Measurements from ENCODE around the gene DELE1.

DELE1 gene

DNA sequence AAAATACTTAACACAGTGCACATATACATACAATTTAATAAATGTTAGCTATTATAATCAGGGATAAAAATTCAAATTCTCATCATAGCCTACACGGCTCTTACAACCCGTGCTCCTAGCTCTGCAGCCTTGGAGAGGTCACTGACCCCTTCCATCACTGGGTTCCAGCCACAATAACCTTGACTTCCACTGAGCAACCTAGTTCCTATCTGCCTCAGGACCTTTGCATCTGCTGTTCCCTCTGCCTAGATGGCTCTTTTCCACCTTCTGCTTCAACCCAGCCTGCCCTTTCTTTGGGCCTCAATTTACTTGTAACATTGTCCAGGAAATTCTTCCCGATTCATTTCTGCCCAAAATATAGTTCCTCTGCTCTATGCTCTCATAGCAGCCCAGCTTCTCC lies 8.9 kb upstream of the DELE1 start:
- no peak for TF ChIP-seq GLIS3 (CRISPR knock-in tag; IDR thresholded peaks at IDR 0.05)
- TF ChIP-seq, protein P1, sequence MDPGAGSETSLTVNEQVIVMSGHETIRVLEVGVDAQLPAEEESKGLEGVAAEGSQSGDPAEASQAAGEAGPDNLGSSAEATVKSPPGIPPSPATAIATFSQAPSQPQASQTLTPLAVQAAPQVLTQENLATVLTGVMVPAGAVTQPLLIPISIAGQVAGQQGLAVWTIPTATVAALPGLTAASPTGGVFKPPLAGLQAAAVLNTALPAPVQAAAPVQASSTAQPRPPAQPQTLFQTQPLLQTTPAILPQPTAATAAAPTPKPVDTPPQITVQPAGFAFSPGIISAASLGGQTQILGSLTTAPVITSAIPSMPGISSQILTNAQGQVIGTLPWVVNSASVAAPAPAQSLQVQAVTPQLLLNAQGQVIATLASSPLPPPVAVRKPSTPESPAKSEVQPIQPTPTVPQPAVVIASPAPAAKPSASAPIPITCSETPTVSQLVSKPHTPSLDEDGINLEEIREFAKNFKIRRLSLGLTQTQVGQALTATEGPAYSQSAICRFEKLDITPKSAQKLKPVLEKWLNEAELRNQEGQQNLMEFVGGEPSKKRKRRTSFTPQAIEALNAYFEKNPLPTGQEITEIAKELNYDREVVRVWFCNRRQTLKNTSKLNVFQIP (CRISPR knock-in tag; IDR thresholded peaks at IDR 0.05; ENCODE audit: borderline replicate concordance, low read depth): no peak
- TF ChIP-seq, protein P2, sequence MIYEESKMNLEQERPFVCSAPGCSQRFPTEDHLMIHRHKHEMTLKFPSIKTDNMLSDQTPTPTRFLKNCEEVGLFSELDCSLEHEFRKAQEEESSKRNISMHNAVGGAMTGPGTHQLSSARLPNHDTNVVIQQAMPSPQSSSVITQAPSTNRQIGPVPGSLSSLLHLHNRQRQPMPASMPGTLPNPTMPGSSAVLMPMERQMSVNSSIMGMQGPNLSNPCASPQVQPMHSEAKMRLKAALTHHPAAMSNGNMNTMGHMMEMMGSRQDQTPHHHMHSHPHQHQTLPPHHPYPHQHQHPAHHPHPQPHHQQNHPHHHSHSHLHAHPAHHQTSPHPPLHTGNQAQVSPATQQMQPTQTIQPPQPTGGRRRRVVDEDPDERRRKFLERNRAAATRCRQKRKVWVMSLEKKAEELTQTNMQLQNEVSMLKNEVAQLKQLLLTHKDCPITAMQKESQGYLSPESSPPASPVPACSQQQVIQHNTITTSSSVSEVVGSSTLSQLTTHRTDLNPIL (CRISPR knock-in tag; IDR thresholded peaks at IDR 0.05; ENCODE audit: low read depth): no peak
- no peak for TF ChIP-seq ARNTL (CRISPR knock-in tag; IDR thresholded peaks at IDR 0.05; ENCODE audit: borderline replicate concordance, low read depth)
- no peak for TF ChIP-seq OSR1 (CRISPR knock-in tag; IDR thresholded peaks at IDR 0.05)
- no peak for TF ChIP-seq TOX (CRISPR knock-in tag; IDR thresholded peaks at IDR 0.05; ENCODE audit: borderline replicate concordance)
- TF ChIP-seq TCF4 (CRISPR knock-in tag; IDR thresholded peaks at IDR 0.05; ENCODE audit: borderline replicate concordance): no peak
- TF ChIP-seq, protein P3, sequence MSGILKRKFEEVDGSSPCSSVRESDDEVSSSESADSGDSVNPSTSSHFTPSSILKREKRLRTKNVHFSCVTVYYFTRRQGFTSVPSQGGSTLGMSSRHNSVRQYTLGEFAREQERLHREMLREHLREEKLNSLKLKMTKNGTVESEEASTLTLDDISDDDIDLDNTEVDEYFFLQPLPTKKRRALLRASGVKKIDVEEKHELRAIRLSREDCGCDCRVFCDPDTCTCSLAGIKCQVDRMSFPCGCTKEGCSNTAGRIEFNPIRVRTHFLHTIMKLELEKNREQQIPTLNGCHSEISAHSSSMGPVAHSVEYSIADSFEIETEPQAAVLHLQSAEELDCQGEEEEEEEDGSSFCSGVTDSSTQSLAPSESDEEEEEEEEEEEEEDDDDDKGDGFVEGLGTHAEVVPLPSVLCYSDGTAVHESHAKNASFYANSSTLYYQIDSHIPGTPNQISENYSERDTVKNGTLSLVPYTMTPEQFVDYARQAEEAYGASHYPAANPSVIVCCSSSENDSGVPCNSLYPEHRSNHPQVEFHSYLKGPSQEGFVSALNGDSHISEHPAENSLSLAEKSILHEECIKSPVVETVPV (CRISPR knock-in tag; IDR thresholded peaks at IDR 0.05): no peak
- TF ChIP-seq, protein P4, sequence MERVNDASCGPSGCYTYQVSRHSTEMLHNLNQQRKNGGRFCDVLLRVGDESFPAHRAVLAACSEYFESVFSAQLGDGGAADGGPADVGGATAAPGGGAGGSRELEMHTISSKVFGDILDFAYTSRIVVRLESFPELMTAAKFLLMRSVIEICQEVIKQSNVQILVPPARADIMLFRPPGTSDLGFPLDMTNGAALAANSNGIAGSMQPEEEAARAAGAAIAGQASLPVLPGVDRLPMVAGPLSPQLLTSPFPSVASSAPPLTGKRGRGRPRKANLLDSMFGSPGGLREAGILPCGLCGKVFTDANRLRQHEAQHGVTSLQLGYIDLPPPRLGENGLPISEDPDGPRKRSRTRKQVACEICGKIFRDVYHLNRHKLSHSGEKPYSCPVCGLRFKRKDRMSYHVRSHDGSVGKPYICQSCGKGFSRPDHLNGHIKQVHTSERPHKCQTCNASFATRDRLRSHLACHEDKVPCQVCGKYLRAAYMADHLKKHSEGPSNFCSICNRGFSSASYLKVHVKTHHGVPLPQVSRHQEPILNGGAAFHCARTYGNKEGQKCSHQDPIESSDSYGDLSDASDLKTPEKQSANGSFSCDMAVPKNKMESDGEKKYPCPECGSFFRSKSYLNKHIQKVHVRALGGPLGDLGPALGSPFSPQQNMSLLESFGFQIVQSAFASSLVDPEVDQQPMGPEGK (CRISPR knock-in tag; IDR thresholded peaks at IDR 0.05; ENCODE audit: borderline replicate concordance): no peak
- TF ChIP-seq SNAI2 (CRISPR knock-in tag; IDR thresholded peaks at IDR 0.05): no peak
- ATAC-seq: no peak

DNA sequence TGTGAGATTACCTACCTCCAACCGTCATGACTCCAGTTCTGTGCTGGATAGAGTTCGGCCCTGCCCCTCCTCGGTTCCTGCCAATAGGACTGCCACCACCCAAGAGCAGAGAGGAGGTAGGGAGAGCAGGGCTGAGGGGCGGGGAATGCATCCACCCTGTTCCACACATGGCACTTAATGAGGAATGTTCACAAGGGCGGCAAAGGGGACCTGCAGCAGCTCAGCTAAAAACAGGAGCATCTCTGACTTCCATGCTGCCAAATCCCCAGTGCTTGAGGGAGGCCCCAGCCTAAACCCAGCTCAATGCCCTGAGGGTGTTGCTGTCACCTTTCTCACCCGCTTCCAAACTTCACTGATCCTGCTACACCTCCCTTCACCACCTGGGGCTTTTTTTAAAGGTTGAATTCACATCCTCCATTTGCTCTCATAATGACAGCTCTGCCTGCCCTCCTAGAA lies 7.8 kb upstream of the DELE1 start:
- TF ChIP-seq RARB (CRISPR knock-in tag; IDR thresholded peaks at IDR 0.05): no peak
- no peak for ATAC-seq

DNA sequence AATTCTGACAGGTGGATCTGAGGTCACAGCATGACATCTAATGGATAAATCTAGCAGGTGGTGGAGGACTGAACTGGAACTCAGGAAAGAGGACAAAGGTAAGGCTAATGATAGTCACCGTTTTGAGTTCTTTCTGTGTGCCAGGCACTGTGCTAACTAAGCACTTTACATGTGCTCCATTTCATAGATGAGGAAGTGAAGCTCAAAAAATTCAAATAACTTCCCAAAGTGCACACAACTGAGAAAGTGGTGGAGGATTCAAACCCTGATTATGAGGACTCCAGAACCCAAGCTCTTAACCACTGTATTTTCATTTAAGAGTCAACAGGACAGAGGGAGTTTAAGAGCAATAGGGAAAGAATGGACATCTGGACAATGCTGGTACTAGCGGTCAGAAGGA lies 7.1 kb upstream of the DELE1 start:
- ATAC-seq: no peak

More for the DNA sequence above, 7.1 kb upstream of the DELE1 start:
- TF ChIP-seq, protein P4 (CRISPR knock-in tag; IDR thresholded peaks at IDR 0.05; ENCODE audit: borderline replicate concordance): no peak
- TF ChIP-seq ZNF565 (CRISPR knock-in tag; conservative IDR thresholded peaks at IDR 0.05; ENCODE audit: low read depth): no peak
- TF ChIP-seq, protein P3 (CRISPR knock-in tag; IDR thresholded peaks at IDR 0.05): no peak
- no peak for TF ChIP-seq ZFP3 (CRISPR knock-in tag; IDR thresholded peaks at IDR 0.05)
- no peak for TF ChIP-seq ZNF8 (CRISPR knock-in tag; IDR thresholded peaks at IDR 0.05)
- TF ChIP-seq, protein P1 (CRISPR knock-in tag; IDR thresholded peaks at IDR 0.05; ENCODE audit: borderline replicate concordance, low read depth): no peak
- no peak for TF ChIP-seq SNAI2 (CRISPR knock-in tag; IDR thresholded peaks at IDR 0.05)
- TF ChIP-seq ZFP30 (CRISPR knock-in tag; IDR thresholded peaks at IDR 0.05): no peak
